ENCODE results near the gene PARS2. TPM values are rescaled to one million over a fixed set of nuclear protein-coding genes. Genes with fewer than 3 reads are reported as not detected.

The PARS2 gene
- total RNA-seq, 1 experiment from 2014 or later = 9.6 TPM

GRCh38 chr1:54804471-54805132, 40.3 kb upstream of the PARS2 start:
- Histone ChIP-seq H3K4me1 (ENCODE audit: control insufficient read depth in 1 of 2, insufficient read depth in 2 of 2, low read length in 2 of 2) (peaks cover 10 to 52% of the 10 kb centered on the region in 2 experiments), H3K9me2 (ENCODE audit: insufficient read depth) (no peaks in the 10 kb centered on the region), H3K27ac (ENCODE audit: low read depth, low read length) (no peak overlapping the region), H3K79me2 (ENCODE audit: insufficient read depth, low read length) (no peaks in the 10 kb centered on the region), H3K9ac (ENCODE audit: low read length) (no peak overlapping the region), H3K36me3 (ENCODE audit: control insufficient read depth in 1 of 2, insufficient read depth in 2 of 2, low read length in 2 of 2) (no peaks in the 10 kb centered on the region), H2AFZ (ENCODE audit: low read depth, low read length, poor library complexity, severe bottlenecking) (no peak overlapping the region), H3K27me3 (ENCODE audit: insufficient read depth, low read length) (no peaks in the 10 kb centered on the region), H3K9me3 (ENCODE audit: control insufficient read depth in 1 of 2, insufficient read depth in 1 of 2, low read depth in 1 of 2, low read length in 2 of 2) (no peaks in the 10 kb centered on the region), H3K4me3 (replicated peaks in 1 of 2; ENCODE audit: low read depth in 1 of 2, low read length in 2 of 2) (no peak overlapping the region), H4K20me1 (ENCODE audit: insufficient read depth) (no peaks in the 10 kb centered on the region), H3K4me2 (ENCODE audit: low read length) (no peak overlapping the region)
- BruUV-seq (replicated peaks) = no TSS peak
- no peak for ATAC-seq
- TF ChIP-seq POLR2A (IDR thresholded peaks at IDR 0.05; ENCODE audit: borderline replicate concordance, extremely low read depth, insufficient read depth, insufficient read length) (no peak), MAX (IDR thresholded peaks at IDR 0.05) (no peak), EZH2 (IDR thresholded peaks at IDR 0.05) (no peak), EZH2phosphoT487 (IDR thresholded peaks at IDR 0.05; ENCODE audit: borderline replicate concordance) (no peak), CTCF (IDR thresholded peaks at IDR 0.05 in 2 of 3, conservative IDR thresholded peaks at IDR 0.05 in 1 of 3; ENCODE audit: borderline replicate concordance in 1 of 3, insufficient read depth in 1 of 3, low read depth in 2 of 3, low read length in 2 of 3) (no peak), FOSL1 (IDR thresholded peaks at IDR 0.05; ENCODE audit: low read depth) (no peak), ZBTB33 (IDR thresholded peaks at IDR 0.05; ENCODE audit: extremely low read depth, insufficient replicate concordance, low read length) (no peak), ZFX (IDR thresholded peaks at IDR 0.05) (no peak), SRF (IDR thresholded peaks at IDR 0.05; ENCODE audit: low read depth) (no peak), ZNF274 (IDR thresholded peaks at IDR 0.05; ENCODE audit: low read depth, low read length) (no peak), REST (IDR thresholded peaks at IDR 0.05; ENCODE audit: low read depth) (no peak), ELF1 (IDR thresholded peaks at IDR 0.05; ENCODE audit: borderline replicate concordance, low read depth) (no peak), JUND (IDR thresholded peaks at IDR 0.05) (no peak)
- intact Hi-C loops (cut with micrococcal nuclease) = loop anchor here (5.0 to 10.0 kb wide), 2 partner anchors 37 to 220 kb away; no protein-coding TSS in a partner anchor
- CTCF ChIA-PET = no interaction called here
- RAD21 ChIA-PET (ENCODE audit: low non-redundant PET in 1 of 2, low total read pairs in 2 of 2, uncharacterized antibody in 2 of 2, unreplicated experiment in 2 of 2) = no interaction called here
- DNase-seq (ENCODE audit: low read depth, low spot score) = no peak
- POLR2A ChIA-PET = no interaction called here
